Left lung (tissue), 10 donors: ENCODE data around the gene ARNT2. TPM values are rescaled to one million over a fixed set of nuclear protein-coding genes. Genes with fewer than 3 reads are reported as not detected.

Experiments used
- ATAC-seq: fragments of 200-7000 bp; cut with Tn5 transposase; one replicate; pipeline ENCODE4 v1.9.1; 2020; ENCODE audit warnings: moderate library complexity
- DNase-seq, 4 donors: peaks; one replicate each; pipeline ENCODE4 v3.0.0-alpha.2; 2013 to 2020
- H3K27ac ChIP-seq, 2 donors: fragments of 200-600 bp; sonication (generic) in 1 of 2; one replicate each; pipeline versions ENCODE4 v1.5.0 to v1.8.0; 2020 to 2021
- H3K27me3 ChIP-seq, 2 donors: fragments of 200-600 bp; sonication (generic) in 1 of 2; one replicate each; pipeline versions ENCODE4 v1.5.0 to v1.8.0; 2020 to 2021
- H3K36me3 ChIP-seq, 2 donors: fragments of 200-600 bp; sonication (generic) in 1 of 2; one replicate each; pipeline versions ENCODE4 v1.5.0 to v1.8.0; 2020 to 2021
- H3K4me1 ChIP-seq, 2 donors: fragments of 200-600 bp; one replicate each; pipeline ENCODE4 v1.8.0; 2021
- H3K4me3 ChIP-seq, 2 donors: fragments of 200-600 bp; sonication (generic) in 1 of 2; one replicate each; pipeline versions ENCODE4 v1.5.0 to v1.8.0; 2020 to 2021; ENCODE audit warnings: mild to moderate bottlenecking in 1 of 2
- H3K9me3 ChIP-seq, 2 donors: fragments of 200-600 bp; sonication (generic) in 1 of 2; one replicate each; pipeline versions ENCODE4 v1.5.0 to v1.8.0; 2020 to 2021
- intact Hi-C, 2 donors: fragments of 100-400 bp; cut with DNase I; formaldehyde crosslinking; loops; one replicate each; pipeline versions ENCODE4 v1.11.2 to v1.14.2; 2022
- polyA plus RNA-seq, 6 donors: library from polyadenylated mRNA; unstranded; fragments of 120-200 nt; gene quantifications; one replicate each; pipeline ENCODE4 v1.2.1, GENCODE V29; 2013; ENCODE audit not compliant: insufficient read length in 6 of 6
- total RNA-seq, 2 donors: library from RNA; stranded (reverse); fragmentation: NEBNext Ultra II Directional; extraction: Animal tissue kit (Norgen Biotek cat#: 25700); gene quantifications; one replicate each; pipeline ENCODE4 v1.2.1, GENCODE V29; 2021
- TF ChIP-seq, protein P1 (sequence below), 2 donors: fragments of 200-600 bp; sonication (generic) in 1 of 2; IDR thresholded peaks; one replicate each; pipeline versions ENCODE4 v1.5.0 to v1.8.0; 2021; ENCODE audit warnings: antibody characterized with exemption in 2 of 2
- donor health status: DM: no; HTN: yes; CAD: no.
- donor health status: DM: no; HTN: no; CAD: no.

The ARNT2 gene
- total and polyA plus RNA-seq, 8 donors = 9.7 to 50.8 (median 33.7) TPM

DNA sequence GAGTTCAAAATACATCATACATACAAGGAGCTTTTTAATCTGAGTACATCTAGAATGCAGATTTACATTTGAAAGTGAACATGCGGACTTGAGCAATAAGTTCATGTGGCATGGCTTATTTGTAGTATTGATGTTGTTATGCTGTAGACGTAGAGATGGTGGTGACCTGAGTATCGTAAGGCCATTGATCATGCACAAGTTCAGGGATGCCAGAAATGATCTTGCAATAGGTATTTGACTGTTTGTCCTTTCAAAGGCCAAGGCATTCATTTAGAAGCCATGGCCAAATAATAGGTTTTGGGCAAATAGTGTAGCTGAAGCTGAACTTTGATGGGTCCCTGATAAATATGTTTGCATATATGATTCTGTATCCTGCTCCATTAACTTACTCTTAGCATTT lies 35.0 kb downstream of the ARNT2 start:
- intact Hi-C loops = no loop called here
- Histone ChIP-seq H3K27ac (no peak overlapping the region), H3K27me3 (peaks cover 0 to 20% of the 10 kb centered on the region in 2 donors), H3K4me1 (peaks cover 0 to 9% of the 10 kb centered on the region in 2 donors), H3K9me3 (no peaks in the 10 kb centered on the region), H3K4me3 (no peak overlapping the region), H3K36me3 (no peaks in the 10 kb centered on the region)
- no peak for ATAC-seq
- DNase-seq = no peak
- TF ChIP-seq, protein P1, sequence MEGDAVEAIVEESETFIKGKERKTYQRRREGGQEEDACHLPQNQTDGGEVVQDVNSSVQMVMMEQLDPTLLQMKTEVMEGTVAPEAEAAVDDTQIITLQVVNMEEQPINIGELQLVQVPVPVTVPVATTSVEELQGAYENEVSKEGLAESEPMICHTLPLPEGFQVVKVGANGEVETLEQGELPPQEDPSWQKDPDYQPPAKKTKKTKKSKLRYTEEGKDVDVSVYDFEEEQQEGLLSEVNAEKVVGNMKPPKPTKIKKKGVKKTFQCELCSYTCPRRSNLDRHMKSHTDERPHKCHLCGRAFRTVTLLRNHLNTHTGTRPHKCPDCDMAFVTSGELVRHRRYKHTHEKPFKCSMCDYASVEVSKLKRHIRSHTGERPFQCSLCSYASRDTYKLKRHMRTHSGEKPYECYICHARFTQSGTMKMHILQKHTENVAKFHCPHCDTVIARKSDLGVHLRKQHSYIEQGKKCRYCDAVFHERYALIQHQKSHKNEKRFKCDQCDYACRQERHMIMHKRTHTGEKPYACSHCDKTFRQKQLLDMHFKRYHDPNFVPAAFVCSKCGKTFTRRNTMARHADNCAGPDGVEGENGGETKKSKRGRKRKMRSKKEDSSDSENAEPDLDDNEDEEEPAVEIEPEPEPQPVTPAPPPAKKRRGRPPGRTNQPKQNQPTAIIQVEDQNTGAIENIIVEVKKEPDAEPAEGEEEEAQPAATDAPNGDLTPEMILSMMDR (IDR thresholded peaks at IDR 0.05) = no peak

DNA sequence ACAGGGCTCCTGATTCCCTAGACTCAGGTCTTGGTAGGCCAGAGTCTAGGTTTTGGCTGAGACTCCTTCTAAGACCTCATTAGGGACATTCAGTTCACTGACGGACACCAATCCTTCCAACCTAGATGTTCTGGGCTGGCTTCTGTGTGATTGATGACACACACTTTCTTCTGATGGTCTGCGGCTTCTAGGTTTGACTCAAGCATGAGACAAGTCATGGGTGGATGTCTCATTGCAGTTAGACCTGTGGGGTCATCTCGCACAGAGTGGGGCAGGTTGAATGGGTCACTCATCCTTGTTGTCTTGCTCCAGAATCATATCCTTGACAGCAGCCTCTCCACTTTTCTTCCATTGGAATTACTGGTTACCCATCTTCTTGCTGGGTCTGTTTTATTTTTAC lies 35.8 kb downstream of the ARNT2 start:
- intact Hi-C loops = no loop called here
- Histone ChIP-seq H3K9me3 (no peaks in the 10 kb centered on the region), H3K4me3 (no peak overlapping the region), H3K36me3 (no peaks in the 10 kb centered on the region), H3K4me1 (peaks cover 0 to 9% of the 10 kb centered on the region in 2 donors), H3K27ac (no peak overlapping the region), H3K27me3 (peaks cover 0 to 20% of the 10 kb centered on the region in 2 donors)
- DNase-seq (no peak), ATAC-seq (no peak)
- TF ChIP-seq, protein P1 (IDR thresholded peaks at IDR 0.05) = no peak

DNA sequence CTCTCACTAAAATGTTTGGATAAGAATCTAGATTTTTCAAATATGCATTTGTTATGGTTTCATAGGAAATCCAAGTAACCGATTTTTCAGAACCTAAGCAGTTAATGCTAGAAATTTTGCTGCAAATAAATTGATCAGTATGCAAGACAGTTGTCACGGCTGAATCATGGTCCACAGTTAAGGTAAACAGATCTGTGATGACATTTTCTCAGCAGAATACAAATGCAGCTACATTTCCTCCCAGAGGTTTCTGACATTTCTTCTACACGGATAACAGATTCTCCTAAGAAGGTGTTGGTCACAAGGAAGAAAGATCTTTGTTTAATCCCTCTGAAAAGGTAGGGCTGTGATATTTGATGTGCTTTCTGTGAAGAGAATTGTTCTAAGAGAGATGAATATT lies 36.9 kb downstream of the ARNT2 start:
- peaks cover 0 to 9% of the 10 kb centered on the region in 2 donors for H3K4me1 ChIP-seq
- intact Hi-C loops = no loop called here
- no peak overlapping the region for H3K27ac ChIP-seq
- H3K9me3 ChIP-seq = no peaks in the 10 kb centered on the region
- no peak overlapping the region for H3K4me3 ChIP-seq
- peaks cover 0 to 20% of the 10 kb centered on the region in 2 donors for H3K27me3 ChIP-seq
- no peak for ATAC-seq
- TF ChIP-seq, protein P1 (IDR thresholded peaks at IDR 0.05) = no peak
- H3K36me3 ChIP-seq = no peaks in the 10 kb centered on the region
- DNase-seq = no peak

DNA sequence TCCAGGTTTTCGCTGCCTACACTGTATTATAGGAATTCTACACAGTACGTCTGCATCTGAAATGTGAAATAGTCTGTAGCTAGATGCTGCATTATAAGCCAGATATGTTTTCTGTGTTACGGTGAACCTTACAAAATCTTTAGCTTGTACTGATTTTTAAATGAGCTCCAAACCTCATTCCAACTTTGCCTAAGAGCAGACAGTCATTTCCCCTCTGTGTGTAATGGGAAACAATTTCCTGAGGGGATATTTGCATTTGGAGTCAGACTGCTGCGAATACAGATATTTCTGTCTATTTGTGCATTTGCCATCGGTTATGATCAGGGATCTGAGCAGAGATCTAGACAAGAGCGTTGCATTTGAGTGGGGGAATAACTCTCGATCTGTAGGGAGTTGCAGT lies 37.5 kb downstream of the ARNT2 start:
- Histone ChIP-seq H3K36me3 (no peaks in the 10 kb centered on the region), H3K27me3 (peaks cover 0 to 20% of the 10 kb centered on the region in 2 donors), H3K4me3 (no peak overlapping the region), H3K27ac (no peak overlapping the region), H3K4me1 (peaks cover 0 to 9% of the 10 kb centered on the region in 2 donors), H3K9me3 (no peaks in the 10 kb centered on the region)
- DNase-seq = no peak
- ATAC-seq = no peak
- TF ChIP-seq, protein P1 (IDR thresholded peaks at IDR 0.05) = no peak
- intact Hi-C loops = no loop called here

DNA sequence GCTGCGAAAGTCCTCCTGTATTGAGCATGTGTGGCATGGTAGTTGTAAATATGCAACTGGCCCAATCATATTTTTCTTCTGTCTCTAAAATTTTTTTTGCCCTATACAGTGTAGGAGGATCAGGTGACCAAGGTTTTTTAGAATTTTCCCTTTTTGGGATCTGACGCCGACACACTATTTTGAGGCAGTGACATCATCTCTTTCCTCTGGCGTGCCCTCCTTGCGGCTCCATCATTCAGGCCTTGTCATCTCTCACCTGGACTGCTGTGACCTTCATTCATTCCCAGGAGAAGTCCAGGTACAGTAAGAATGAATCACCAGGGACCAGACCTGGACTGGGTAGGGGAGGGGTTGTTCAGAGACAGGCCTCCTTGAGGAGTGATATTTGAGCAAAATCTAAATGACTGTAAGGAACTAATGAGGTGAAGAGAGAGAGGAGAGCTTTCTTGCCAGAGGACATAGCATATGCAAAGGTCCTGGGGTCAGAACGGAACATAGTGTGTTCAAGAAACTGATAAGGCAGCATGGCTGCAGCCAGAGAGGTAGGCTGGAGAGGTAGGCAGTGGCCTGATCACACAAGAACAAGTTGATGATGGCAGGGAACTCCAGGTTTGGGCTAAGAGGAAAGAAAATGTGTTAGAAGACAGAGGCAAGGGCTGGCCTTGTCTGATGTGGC lies 38.7 kb downstream of the ARNT2 start:
- H3K4me3 ChIP-seq = no peak overlapping the region
- DNase-seq = no peak
- H3K9me3 ChIP-seq = no peaks in the 10 kb centered on the region
- intact Hi-C loops = no loop called here
- TF ChIP-seq, protein P1 (IDR thresholded peaks at IDR 0.05) = no peak
- peaks cover 0 to 20% of the 10 kb centered on the region in 2 donors for H3K27me3 ChIP-seq
- H3K4me1 ChIP-seq = no peaks in the 10 kb centered on the region
- ATAC-seq = no peak
- no peaks in the 10 kb centered on the region for H3K36me3 ChIP-seq
- no peak overlapping the region for H3K27ac ChIP-seq
